GM18507 (cell line): ENCODE results near the gene DTD1.
"Not testable (repeated sequence)": the region's sequence is repeated elsewhere in the genome, so short reads cannot be mapped to it uniquely, and the experiment has no call there.

Experiments
- DNase-seq: peaks from one replicate; pipeline ENCODE4 v3.0.0; 2011; ENCODE audit warnings: low read depth; ENCODE audit not compliant: insufficient read length; ENCODE audit errors: extremely low spot score
- FAIRE-seq: peaks from 2 replicates; lab custom pipeline; 2011; peaks lifted over from hg19 to GRCh38; lab: Jason Lieb, UNC

The DTD1 gene

DNA sequence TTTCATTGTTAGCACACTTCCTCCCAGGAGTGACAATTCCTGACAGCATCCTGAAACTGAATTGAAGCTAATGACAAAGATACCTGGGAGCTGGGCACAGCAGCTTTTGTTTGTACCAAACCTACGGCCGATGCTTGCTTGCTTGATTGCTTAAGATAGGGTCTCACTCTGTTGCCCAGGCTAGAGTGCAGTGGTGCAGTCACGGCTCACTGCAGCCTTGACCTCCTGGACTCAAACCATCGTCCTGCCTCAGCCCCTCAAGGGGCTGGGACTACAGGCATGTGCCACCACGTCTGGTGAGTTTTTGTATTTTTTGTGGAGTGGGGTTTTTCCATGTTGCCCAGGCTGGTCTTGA, 141.0 kb downstream of the DTD1 start:
- FAIRE-seq, result no peak

GRCh38 chr20:18729231-18729825, 141.5 kb downstream of the DTD1 start:
- DNase-seq (no peak), FAIRE-seq (peak; percentile 31)

More for the DNA sequence above, 141.0 kb downstream of the DTD1 start:
- DNase-seq, result no peak

DNA sequence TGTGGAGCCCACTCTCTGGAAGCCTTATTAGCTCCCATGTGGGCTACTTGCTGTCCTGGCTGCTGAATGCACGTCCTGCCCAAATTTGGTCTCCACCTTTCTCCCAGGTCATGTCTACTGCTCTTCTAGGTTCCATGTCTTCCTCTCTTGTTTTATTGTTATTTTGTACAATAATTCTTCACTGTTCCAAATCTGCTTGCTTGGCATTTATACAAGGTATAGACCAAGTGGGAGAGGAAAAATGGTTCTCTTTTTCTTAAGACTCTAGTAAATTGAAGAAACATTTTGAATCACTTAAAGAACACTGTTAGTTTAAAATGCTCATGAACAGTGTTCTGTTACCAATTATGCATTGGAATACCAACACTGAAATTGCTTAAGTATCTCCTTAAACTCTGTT, 144.1 kb downstream of the DTD1 start:
- FAIRE-seq (no peak), DNase-seq (no peak)

GRCh38 chr20:18734525-18735189, 146.8 kb downstream of the DTD1 start:
- no peak for DNase-seq
- FAIRE-seq, result no peak

DNA sequence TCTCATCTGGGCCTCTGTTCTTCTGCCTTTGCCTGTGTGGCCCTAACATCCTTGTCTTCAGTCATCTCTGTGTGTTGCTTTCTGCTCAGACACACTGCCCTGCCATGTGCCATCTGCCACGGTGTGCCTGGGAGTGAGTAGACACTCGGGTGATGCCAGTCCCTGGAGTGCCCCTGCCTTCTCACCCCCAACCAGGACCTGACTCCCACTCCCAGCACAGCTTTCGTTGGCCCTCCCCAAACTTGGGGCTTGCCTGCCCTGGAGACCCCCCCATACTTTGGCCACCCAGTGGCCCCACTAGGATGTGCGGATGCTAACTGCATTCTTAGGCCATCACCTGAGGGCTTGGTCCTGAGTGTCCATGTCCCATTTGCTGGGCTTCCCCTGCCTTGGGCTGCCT, 149.3 kb downstream of the DTD1 start:
- no peak for DNase-seq
- FAIRE-seq, result no peak

DNA sequence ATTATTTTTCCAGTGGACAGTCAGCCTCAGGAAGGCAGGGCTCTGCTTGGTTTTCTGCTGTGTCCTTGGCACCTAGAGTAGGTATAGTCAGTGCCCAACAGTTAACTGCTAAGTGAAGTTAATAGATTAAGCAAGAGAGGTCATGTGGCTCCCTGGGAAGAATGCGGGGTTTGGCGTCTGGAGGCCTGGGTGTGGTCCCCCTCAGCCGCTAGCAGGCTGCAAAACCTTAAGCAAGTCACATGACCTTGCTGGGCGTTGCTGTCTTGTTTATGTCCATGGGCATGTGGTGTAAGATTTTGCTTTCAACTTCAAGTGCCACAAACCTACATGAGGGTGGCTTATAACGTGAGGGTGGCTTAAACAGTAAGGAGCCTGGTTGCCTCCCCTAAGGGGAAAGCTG, 150.2 kb downstream of the DTD1 start:
- no peak for DNase-seq
- FAIRE-seq, result no peak

DNA sequence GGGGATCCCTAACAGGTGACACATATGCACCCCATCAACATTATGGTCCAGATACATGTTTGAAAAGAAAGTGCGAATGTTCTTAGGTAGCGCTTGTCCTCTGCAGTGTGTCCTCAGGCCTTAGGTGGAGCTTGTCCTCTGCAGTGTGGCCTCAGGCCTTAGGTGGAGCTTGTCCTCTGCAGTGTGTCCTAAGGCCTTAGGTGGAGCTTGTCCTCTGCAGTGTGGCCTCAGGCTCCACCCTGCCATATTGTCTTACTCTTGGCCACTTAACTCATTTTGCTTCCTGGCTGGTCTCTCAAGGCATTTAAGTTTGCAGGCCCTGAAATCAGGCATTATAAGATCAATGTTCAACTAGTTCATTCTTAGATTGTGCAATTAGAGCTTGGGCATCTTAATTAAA, 151.0 kb downstream of the DTD1 start:
- DNase-seq (no peak), FAIRE-seq (no peak)

- no peak for FAIRE-seq
- DNase-seq, result no peak
Measured at GRCh38 chr20:18739751-18740166, 151.9 kb downstream of the DTD1 start.

- DNase-seq (no peak), FAIRE-seq (no peak)
Measured at GRCh38 chr20:18740726-18741125, 152.9 kb downstream of the DTD1 start.

DNA sequence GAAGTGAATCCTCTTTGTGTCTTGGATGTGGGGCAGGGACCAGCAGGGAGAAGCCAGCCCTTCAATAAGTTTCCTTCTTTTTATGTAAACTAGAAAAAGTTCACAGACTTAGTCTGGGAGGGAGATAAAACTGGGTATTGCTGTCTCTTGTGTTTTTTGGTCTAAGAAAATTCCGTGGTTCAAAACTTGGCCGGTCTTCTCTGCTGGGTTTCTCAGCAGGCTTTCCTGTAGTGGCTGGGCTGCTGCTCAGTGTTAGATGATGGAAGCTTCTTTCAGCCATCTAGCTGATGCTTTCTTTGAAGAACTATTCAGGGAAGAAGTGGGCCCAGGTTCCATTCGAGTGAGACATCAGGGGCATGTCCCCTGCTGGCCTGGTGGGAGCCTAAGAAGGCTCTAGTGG, 155.0 kb downstream of the DTD1 start:
- FAIRE-seq (no peak), DNase-seq (no peak)

DNA sequence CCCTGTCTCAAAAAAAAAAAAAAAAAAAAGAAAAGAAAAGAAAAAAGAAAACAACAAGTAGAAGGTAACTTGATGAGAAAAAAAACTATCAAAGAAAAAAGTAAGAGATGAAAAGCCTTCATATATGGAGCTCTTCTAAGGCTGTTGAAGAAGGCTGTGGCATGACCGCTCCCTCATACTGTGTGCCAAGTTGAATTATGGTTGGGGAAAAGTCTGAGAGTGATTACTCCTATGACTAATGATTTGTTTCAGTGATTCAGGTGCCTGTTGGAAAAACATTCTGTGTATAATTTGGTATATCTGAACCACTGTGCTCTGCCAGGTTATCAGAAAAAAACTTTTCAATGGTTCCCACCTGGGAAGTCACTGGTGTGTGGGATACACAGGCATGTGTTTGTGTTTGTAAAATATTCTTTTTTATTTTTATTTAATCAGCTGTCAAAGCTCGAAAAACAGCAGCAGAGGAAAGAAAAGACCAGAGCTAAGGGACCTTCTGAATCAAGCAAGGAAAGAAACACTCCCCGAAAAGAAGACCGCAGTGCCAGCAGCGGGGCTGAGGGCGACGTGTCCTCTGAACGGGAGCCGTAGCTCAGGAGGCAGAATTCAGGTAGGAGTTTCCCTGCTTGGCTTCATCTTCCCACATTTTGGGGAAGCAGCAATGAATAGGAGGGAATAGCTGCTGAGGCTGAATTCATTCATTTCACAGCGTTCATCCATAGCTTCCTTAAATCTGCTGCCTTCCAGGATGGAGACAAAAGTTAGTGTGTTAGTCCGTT, 156.0 kb downstream of the DTD1 start:
- no peak for DNase-seq
- no peak for FAIRE-seq

- FAIRE-seq, result no peak
- DNase-seq, result no peak
Measured at GRCh38 chr20:18747090-18747489, 159.2 kb downstream of the DTD1 start.

DNA sequence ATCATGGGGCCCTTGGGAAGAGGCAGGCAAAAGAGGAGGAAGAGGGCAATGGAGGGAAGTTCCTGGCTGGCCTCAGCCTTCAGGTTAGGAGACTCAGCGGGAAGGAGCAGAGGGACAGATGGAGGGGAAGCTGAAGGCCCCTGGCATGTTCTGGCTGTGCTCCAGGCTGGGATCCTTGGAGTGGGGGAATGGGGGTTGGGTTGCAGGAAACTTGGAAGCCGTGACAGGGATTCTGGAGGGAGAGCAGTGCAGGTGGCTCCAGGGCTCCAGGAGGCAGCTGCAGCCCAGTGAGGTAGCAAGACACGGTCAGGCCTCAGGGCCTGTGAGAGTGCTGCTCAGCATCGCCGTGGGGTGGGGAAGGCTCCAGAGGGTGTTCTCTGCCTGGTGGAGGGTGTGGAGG, 161.1 kb downstream of the DTD1 start:
- FAIRE-seq (no peak), DNase-seq (no peak)

- FAIRE-seq (no peak), DNase-seq (no peak)
Measured at GRCh38 chr20:18749528-18749927, 161.7 kb downstream of the DTD1 start.

DNA sequence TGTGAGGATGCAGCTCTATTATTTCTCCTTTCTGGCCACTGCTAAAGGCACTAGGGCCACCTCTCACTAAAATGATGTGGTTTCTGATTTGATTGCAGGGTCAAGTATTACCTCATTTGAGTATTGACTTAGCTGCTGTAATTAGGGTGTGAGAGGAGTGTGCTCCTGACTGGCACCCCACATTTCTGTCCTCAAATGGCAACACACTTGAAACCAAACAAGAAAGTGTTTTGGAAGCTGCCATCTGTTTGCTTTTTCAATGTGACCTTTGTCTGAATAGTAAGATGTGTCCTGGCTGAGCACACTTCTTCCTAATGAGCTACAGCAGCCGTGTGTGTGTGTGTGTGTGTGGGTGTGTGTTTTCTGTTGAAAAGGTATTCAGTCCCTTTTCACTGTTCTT, 162.9 kb downstream of the DTD1 start:
- no peak for FAIRE-seq

GRCh38 chr20:18754030-18754652, 166.3 kb downstream of the DTD1 start:
- FAIRE-seq (peak; percentile 94), DNase-seq (peak; percentile 11)

More for the DNA sequence above, 162.9 kb downstream of the DTD1 start:
- DNase-seq, result no peak

GRCh38 chr20:18754653-18755045, 166.8 kb downstream of the DTD1 start:
- DNase-seq (no peak), FAIRE-seq (no peak)

GRCh38 chr20:18760852-18761251, 173.0 kb downstream of the DTD1 start:
- not testable (repeated sequence) for FAIRE-seq, DNase-seq

DNA sequence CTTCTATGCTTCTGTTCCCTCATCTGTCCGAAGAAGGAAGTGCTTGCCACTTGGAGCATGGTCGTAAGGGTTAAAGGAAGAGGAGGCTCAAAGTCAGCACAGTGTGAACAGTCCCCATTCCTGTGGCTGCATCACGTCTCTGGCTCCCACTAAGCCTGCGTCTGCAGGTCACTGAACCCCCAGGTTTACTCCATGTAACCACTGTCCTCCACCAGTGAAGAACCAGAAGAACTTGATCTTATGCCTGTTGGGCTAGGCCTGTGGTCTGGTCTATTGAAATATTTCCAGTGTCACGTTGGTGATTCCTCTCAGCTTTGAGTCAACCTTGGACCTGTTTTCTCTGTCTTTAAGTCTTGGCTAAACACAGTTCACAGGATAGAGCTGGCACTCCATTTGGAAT, 179.8 kb downstream of the DTD1 start:
- no peak for FAIRE-seq
- DNase-seq, result no peak

DNA sequence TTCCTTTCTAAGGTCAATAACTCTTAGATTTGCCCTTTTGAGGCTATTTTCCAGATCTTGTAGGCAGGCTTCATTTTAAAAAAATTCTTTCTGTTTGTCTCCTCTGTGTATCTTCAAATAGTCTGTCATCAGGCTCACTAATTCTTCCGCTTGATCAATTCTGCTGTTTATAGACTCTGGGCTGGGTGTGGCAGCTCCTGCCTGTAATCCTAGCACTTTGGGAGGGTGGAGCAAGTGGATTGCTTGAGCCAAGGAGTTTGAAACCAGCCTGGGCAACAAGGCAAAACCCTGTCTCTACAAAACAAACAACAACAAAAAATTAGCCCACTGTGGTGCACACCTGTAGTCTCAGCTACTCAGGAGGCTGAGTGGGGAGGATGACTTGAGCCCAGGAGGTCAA, 185.7 kb downstream of the DTD1 start:
- DNase-seq (no peak), FAIRE-seq (no peak)
